ENCODE data around the gene TMEM63A.

DNA sequence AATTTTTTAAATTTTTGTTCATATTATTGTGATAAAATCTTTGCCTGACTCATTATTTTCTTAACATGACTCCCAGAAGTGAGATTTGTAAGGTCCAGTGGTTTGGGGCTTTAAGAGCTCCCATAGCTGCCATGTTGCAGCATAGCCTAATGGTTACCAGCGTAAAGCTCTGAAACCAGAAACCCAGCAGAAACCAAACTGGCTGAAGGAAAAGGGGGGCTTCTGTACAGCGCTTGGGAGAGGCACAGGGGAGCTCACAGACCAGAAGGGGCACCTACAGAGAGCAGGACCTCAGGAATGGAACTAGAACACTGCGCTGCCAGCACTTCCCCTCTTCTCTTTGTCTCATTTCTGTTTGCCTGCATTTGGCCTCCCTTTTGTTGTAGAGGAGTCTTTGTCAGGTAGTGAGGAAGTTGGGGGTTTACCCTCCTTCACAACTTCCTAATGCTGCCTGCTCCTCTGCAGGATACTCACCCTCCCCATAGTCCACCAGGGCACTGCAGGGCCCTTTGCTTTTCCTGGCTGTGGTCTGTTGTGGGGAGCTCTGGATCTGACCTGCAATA, 44.5 kb upstream of the TMEM63A start:
- TF ChIP-seq, protein P1, sequence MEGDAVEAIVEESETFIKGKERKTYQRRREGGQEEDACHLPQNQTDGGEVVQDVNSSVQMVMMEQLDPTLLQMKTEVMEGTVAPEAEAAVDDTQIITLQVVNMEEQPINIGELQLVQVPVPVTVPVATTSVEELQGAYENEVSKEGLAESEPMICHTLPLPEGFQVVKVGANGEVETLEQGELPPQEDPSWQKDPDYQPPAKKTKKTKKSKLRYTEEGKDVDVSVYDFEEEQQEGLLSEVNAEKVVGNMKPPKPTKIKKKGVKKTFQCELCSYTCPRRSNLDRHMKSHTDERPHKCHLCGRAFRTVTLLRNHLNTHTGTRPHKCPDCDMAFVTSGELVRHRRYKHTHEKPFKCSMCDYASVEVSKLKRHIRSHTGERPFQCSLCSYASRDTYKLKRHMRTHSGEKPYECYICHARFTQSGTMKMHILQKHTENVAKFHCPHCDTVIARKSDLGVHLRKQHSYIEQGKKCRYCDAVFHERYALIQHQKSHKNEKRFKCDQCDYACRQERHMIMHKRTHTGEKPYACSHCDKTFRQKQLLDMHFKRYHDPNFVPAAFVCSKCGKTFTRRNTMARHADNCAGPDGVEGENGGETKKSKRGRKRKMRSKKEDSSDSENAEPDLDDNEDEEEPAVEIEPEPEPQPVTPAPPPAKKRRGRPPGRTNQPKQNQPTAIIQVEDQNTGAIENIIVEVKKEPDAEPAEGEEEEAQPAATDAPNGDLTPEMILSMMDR (optimal IDR thresholded peaks at IDR 0.05 in 1 of 3, IDR thresholded peaks at IDR 0.05 in 1 of 3, conservative IDR thresholded peaks at IDR 0.05 in 1 of 3; ENCODE audit: extremely low read depth in 1 of 3, insufficient read depth in 2 of 3, low read length in 3 of 3) = no peak
- TF ChIP-seq EZH2 (IDR thresholded peaks at IDR 0.05; ENCODE audit: low read length) = no peak

Measured in keratinocyte (primary cell).